Spleen (tissue), 7 donors: ENCODE measurements around the gene KCNJ6.

ENCODE experiments used
- CTCF ChIP-seq, 11 experiments: fragments of 200-600 bp in 7 of 11; fragments of 450-650 bp in 4 of 11; sonication (generic) in 4 of 11; IDR thresholded peaks in 8 of 11; conservative IDR thresholded peaks in 3 of 11; 1 replicate in 7 of 11; 2 replicates in 4 of 11; pipeline versions ENCODE4 v1.4.0 to v1.8.0; 2016 to 2021; ENCODE audit warnings: antibody characterized with exemption in 11 of 11, inconsistent platforms in 4 of 11, mild to moderate bottlenecking in 1 of 11
- POLR2A ChIP-seq, 3 donors: fragments of 450-650 bp; IDR thresholded peaks; one replicate each; pipeline ENCODE4 v1.5.1; 2017; ENCODE audit warnings: antibody characterized with exemption in 3 of 3, mild to moderate bottlenecking in 1 of 3
- POLR2AphosphoS5 ChIP-seq, 3 donors: sonication (generic); formaldehyde crosslinking; IDR thresholded peaks; one replicate each; pipeline ENCODE4 v1.5.1; 2017; ENCODE audit warnings: antibody characterized with exemption in 3 of 3
- donor health status: DM: no; HTN: no; CAD: no; lungs with moderate emphysema.
- donor health status: DM: no; HTN: no; CAD: no.
- donor health status: DM: no; HTN: no; CAD: no.

DNA sequence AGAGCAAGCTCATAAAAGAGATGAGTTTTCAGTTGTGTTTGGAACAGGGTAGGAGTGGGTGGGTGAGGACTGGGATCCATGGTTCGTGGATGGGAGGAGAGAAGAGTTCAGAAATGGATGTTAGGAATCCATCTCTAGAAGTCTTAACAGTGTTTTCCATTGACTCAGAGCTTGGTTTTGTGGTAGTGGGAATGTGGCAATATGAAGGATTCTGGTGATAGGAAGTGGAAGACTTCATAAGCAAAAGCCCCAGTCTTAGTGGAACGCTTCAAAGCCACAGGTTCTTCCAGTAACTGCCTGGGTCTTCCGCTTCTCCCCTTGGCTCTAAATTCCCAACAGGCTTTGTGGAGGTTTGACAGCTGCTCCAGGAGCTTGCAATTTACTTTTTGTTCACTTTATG lies 167.9 kb downstream of the KCNJ6 start:
- no peak for TF ChIP-seq CTCF (IDR thresholded peaks at IDR 0.05 in 8 of 11, conservative IDR thresholded peaks at IDR 0.05 in 3 of 11)
- no peak for TF ChIP-seq POLR2A (IDR thresholded peaks at IDR 0.05)
- TF ChIP-seq POLR2AphosphoS5 (IDR thresholded peaks at IDR 0.05): no peak
